Testis (tissue), 2 donors: ENCODE results near the gene VASH1.

Experiments used
- CTCF ChIP-seq, 3 experiments: fragments of 450-650 bp in 2 of 3; fragments of 200-600 bp in 1 of 3; sonication (generic) in 1 of 3; IDR thresholded peaks; one replicate each; pipeline ENCODE4 v1.5.1; 2016 to 2019; ENCODE audit warnings: antibody characterized with exemption in 3 of 3, mild to moderate bottlenecking in 2 of 3, moderate library complexity in 1 of 3
- POLR2A ChIP-seq: fragments of 450-650 bp; IDR thresholded peaks from one replicate; pipeline ENCODE4 v1.6.1; 2017; ENCODE audit warnings: antibody characterized with exemption, mild to moderate bottlenecking, moderate library complexity

GRCh38 chr14:76827696-76828296, 66.5 kb downstream of the VASH1 start:
- TF ChIP-seq CTCF (IDR thresholded peaks at IDR 0.05) = no peak
- no peak for TF ChIP-seq POLR2A
